Activated CD8-positive, alpha-beta memory T cell treated with anti-CD3 and anti-CD28 coated beads, Interleukin-2, amount 50 U/mL, for 4 hours (primary cell): ENCODE measurements around the gene TNRC18.

Source experiments
- DNase-seq: peaks from one replicate; pipeline ENCODE4 v3.0.0-alpha.2; 2020

TNRC18 gene

DNA sequence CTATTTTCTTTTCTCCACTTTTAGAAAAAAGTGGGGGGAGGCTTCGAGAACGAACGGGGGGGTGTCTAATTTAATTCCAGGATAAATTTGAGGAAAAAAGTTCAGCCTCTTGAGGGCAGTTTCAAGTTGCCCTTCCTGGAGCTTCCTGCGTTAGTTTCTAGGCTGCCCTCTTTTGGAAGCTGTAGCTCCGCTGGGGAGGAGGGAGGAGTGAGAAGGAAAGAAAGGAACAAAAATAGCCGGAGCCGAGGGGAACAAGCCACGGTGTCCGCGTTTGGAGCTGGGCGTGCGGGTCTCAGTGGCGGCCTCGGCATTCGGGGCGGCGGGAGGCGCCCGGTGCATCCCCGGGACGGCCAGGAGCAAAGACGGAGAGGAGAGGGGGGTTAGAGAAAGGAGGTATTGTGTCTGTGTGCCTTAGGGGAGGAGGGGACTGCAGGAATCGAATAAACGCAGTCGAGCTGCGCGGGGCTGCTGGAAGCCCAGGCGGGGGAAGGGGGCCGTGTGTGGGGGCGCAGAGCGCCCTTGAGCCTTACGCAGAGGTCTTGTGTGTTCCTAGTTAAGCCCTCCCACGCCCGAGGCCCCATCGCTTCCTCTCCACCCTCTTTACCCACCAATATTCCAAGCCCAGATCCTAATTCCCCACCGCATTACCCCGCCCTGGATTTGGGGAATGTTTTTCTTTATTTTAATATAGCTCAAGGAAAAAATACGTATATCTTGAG, 2.0 kb upstream of the TNRC18 start:
- DNase-seq = no peak

DNA sequence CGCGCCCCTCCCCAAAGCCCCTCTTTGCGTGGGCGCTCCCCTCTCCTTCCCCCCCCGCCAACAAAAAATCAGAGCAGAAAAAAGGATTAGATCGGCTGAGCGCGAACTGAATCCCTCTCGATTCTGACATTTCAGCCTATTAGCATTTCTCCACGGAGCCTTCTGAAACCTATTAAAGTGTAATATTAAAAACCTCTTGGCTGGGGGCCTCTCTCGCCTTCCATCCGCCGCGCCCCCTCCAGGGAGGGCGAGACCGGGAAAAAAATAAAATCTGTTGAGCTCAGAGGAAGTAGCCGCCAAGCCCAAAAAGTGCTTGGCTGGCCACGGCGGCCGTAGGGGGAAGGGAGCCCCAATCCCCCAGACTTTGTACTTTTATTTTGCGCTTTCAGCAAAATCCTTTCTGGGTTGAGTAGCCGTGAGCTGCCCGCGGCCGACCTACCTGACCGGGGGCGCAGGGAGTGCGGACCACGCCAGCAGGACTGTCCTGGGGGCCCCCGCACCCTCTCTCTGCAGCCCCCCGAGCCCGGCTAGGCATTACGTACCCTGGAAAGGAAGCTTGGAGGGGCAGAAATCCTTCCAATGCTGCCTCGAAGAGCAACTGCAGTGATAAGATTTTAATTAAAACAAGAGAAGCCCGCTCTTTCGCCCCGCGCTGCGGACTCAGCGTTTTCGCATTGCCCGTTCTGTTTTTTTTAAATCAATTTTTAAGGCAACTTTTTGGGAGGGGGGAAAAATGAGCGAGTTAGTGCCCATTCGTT, 1.3 kb upstream of the TNRC18 start:
- DNase-seq = no peak

DNA sequence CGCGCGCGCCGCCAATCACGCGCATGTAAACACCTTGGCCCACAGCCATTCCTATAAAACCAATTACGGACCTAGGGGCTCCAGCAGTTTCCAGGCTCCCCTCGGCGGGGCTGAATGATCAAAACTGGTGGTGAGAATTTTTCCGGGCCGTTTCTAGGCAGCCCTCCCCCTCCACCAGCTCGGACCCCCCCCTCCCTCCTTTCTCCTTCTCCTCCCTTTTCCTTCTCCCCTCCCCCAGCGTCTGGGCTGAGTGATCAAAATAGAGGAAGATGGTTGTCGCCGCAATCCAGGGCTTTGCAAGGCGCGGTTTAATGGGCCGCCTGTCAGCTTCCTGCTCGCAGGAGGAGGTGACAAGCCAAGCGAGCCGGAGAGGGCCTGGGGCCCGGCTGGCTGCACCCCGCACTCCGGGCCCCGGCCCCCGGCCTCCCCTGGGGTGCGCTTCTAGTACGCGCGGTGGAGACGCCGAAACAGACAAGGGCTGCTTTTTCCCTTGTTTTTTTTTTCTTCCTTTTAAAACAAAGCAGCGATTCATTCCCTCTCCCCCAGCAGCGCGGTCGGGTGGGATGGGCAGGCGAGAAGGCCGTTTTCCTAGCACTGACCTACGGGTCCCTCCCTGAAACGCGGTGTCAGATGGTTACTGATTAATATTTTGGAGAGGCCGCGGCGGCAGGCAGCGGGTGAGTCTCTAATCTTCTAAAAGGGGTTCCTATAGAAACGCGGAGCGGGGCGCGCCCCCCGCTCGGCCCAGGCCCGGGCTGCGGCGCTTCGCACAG, 528 bp upstream of the TNRC18 start:
- DNase-seq = no peak

- DNase-seq = no peak
Observed at GRCh38 chr7:5422396-5423305, 983 bp downstream of the TNRC18 start.

DNA sequence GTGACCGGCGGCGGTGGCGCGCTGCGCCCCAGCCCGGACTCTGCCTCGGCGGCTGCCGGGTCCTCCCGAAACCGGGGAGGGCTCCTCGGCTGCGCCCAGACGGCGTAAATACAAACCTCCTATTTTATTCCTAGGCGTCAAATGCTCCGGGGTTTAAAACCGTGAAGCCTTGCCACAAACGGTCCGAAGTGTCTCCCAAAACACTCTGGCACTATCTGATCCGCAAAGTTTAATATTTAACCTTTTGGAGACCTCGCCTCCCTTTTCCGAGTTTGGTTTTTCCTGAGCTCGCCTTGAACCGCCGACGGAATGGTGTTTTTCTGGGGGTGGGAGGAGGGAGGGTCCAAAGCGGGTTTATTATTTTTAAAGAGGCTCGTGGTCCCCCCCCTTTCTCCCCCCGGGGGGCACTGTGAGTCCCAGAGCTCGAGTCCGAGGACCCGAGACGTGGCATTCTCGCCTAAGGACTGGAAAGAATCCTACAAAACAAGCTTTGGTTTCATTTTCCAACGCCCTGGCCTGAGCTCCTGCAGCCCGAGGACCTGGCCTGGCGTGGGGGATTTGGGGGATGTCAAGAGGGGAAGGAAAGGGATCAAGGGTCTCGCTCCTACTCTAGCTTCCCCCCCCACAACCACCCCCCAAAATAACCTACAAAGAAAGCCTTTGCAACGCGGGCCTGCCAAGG, 1.8 kb downstream of the TNRC18 start:
- no peak for DNase-seq

GRCh38 chr7:5420881-5421713, 2.5 kb downstream of the TNRC18 start:
- DNase-seq = no peak

DNA sequence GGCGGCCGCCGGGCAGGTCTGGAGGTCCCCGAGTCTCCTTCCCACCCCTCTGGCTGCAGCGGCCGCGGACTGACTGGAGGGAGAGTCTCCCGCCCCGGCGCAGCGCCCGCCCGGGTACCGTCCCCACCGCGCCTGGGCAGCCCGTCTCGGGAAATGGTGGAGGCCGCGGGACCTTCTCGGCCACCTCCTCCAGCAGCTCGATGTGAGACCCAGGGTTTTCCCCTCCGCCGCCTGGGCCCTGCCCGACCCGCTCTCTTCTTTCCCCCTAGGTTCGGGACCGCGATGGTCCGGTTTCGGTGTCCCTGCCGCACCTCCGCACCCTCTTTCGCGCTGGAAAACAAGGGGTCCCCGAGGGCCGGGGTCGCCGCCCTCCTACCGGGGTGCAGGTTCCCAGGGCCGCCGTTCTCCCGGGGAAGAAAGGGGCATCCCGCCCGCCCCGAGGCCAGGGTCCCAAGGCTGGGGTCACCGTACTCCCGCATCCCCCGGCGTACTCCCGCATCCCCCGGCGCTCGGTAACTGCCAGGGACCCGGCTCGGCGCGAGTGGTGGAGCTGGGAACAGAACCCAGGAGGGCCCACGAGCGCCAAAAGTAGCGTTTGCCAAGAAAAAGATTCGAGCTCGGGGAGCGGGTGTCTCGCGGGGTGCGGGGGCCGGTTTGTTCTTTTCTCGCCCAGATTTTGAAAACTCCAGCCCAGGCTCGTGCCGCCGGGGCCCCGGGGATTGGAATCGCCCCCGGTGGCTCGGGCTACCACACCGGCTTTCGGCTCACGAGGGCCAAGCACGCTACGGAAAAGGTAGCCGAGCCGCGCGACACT, 3.4 kb downstream of the TNRC18 start:
- no peak for DNase-seq

DNA sequence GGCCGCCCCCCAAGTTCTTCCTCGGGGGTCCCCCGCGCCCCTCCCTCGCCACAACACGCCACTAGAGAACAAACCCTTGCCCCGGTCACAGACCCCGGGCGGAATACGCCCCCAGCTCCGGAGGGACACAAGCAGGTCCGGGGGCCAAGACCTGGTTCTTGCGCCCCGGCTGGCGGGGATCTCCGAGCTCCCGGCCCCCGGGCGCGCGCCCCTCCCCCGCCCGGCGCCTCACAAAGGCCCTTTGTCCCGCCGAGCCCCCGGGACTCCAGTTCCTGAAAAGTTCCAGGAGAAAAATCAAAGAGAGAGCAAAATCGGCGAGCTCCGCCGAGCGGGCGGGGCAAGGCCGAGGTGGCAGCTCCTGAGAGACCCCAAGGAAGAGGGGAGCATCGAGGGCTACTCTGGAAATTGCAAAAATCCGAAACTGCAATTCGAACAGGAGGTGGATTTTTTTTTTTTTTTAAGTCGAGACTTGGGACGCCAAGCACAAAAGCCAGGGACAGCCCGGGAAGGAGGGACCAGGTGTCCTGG, 4.0 kb downstream of the TNRC18 start:
- DNase-seq = no peak

DNA sequence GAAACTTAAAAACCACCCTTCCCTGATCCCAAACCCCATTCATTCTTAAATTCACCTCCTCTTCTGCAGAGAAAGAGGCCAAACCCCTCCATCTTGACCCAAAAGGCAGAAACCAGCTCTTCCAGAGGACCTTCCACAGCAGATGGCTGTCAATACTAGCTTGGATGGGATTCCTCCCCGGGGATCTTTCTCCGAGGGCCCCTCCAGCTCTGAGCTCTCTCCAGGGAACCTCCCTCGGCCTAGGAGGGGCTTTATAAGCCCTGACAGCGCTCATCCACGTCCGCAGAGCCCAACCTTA, 5.4 kb downstream of the TNRC18 start:
- DNase-seq = no peak

GRCh38 chr7:5417106-5418071, 6.2 kb downstream of the TNRC18 start:
- no peak for DNase-seq

DNA sequence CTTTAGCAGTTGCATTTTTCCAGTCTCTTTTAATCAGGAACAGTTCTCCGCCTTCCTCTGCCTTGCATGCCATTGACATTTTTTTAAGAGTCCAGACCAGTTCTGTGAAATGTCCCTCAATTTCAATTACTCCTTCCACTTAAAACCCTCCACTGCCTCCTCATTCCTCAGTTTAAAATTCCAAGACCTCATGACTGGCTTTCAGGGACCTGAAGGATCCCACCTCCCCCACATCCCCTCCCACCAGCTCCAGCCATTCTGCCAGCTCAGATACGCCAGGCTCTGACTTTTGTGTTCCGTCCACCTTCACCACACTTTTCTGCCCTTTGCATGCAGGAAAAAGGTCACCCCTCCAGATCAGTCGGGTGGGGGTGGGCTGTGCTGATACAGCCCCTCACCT, 8.7 kb downstream of the TNRC18 start:
- no peak for DNase-seq

- no peak for DNase-seq
Observed at GRCh38 chr7:5413449-5413786, 10.2 kb downstream of the TNRC18 start.

DNA sequence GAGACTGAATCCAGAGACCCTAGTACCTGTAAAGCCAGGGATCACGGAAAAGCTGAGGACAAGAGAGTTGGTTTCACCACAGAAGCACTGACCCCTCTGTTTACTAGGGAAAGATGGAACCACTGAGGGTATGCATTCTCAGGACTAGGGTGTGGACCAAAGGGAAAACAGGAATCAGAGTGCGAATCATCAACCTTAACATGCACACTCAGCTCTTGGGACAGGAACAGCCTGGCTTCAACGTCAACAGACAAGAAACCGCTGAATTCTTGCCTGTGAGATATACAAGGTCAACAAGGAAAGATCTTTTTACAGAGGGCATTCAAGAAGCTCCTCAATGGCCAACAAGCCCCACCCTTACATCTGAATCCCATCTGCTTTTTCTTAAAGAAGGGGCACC, 14.9 kb downstream of the TNRC18 start:
- DNase-seq = no peak

DNA sequence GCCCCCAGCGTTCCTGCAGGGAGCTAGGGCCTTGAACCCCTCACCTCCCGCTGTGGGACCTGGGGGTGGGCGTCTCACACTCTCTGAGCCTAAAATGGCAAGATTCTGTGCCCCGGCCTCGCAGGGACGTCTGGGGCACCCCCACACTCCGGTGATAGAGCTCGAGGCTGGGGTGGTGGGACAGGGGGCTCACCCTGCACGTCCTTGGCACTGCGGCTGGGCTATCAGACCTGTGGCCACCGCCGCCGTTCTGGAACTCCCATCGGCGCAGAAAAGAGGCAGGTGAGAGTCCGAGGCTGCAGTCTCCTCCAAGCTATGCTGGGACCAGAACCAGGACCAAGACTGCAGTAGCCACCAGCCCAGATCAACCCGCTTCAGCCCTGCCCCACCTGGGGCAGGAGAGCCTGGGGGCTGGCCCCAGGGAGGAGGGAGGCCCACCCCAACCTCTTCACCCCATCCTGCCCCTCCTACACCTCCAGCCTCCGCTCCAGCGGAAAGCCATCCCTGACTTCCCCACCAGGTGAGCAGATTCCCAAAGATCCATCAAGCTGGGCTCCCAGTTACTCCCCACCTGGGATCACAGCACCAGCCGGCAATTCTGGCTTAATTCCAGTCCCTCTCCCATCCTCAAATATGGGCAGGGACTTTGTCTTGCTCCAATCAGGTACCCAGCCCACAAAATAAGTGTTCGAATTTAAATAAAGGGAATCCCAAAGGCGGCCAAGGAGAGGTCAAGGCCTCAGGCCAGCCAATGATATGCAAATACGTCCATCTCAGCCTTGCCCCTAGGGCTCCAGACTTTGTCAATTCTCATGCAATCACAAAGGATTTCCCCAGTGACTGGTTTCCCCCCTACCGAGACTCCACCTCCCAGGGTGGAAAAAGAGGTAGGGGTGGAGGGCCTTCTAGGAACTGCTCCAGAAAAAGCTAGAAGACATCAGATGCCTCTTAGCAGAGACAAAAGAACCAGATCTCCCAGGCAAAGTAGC, 16.4 kb downstream of the TNRC18 start:
- DNase-seq = no peak

GRCh38 chr7:5404421-5404826, 19.2 kb downstream of the TNRC18 start:
- DNase-seq = no peak

- no peak for DNase-seq
Observed at GRCh38 chr7:5403442-5403841, 20.2 kb downstream of the TNRC18 start.

GRCh38 chr7:5397736-5398135, 25.9 kb downstream of the TNRC18 start:
- DNase-seq = no peak
